Body of pancreas (tissue), 4 donors: ENCODE data around the gene FAM98C. TPM values are rescaled to one million over a fixed set of nuclear protein-coding genes. Genes with fewer than 3 reads are reported as not detected.
A peak's percentile ranks its signal among the peaks of the same experiment; 100 is the strongest.

Experiments
- ATAC-seq: fragments of 150-250 bp; one replicate; pipeline ENCODE4 v1.9.1; 2016
- DNase-seq, 4 donors: peaks; one replicate each; pipeline ENCODE4 v3.0.0-alpha.2; 2019
- H3K27ac ChIP-seq, 4 donors: fragments of 200-600 bp; sonication (generic); 1 replicate in 3 of 4; 2 replicates in 1 of 4; pipeline versions ENCODE4 v1.5.1 to v1.6.1; 2016 to 2019; ENCODE audit warnings: mild to moderate bottlenecking in 1 of 4, mixed read lengths in 1 of 4, moderate library complexity in 1 of 4
- H3K27me3 ChIP-seq, 2 donors: fragments of 200-600 bp; sonication (generic); one replicate each; pipeline ENCODE4 v1.6.0; 2016; ENCODE audit warnings: mild to moderate bottlenecking in 1 of 2
- H3K36me3 ChIP-seq, 2 donors: fragments of 200-600 bp; sonication (generic); replicated peaks in 1 of 2; 2 replicates each; pipeline ENCODE4 v1.5.1; 2016; ENCODE audit warnings: low read depth in 2 of 2; ENCODE audit not compliant: insufficient read depth in 1 of 2
- H3K4me1 ChIP-seq: fragments of 200-600 bp; sonication (generic); one replicate; pipeline ENCODE4 v1.6.0; 2016
- H3K4me3 ChIP-seq, 2 donors: fragments of 200-600 bp; sonication (generic); 1 replicate in 1 of 2; 2 replicates in 1 of 2; pipeline ENCODE4 v1.5.1; 2016 to 2019
- H3K9me3 ChIP-seq, 3 donors: fragments of 200-600 bp; sonication (generic); 1 replicate in 2 of 3; 2 replicates in 1 of 3; pipeline ENCODE4 v1.5.1; 2016
- CTCF ChIP-seq, 7 experiments: fragments of 450-650 bp in 4 of 7; fragments of 200-600 bp in 3 of 7; sonication (generic) in 3 of 7; IDR thresholded peaks; one replicate each; pipeline ENCODE4 v1.5.1; 2016 to 2019; ENCODE audit warnings: antibody characterized with exemption in 7 of 7
- POLR2A ChIP-seq, 3 donors: fragments of 450-650 bp; IDR thresholded peaks; one replicate each; pipeline ENCODE4 v1.6.1; 2016; ENCODE audit warnings: antibody characterized with exemption in 3 of 3, mild to moderate bottlenecking in 2 of 3
- WGBS, 2 donors: methylation state at CpG; one replicate each; pipeline ENCODE4 v1.1.5; 2017; 5-methylcytosine and 5-hydroxymethylcytosine counted together
- intact Hi-C: fragments of 100-400 bp; cut with DNase I; formaldehyde crosslinking; loops from one replicate; pipeline ENCODE4 v1.15.1; 2023
- total RNA-seq, 2 donors: library from RNA; depleted of rRNA; stranded (reverse); fragments of >200 nt; gene quantifications; one replicate each; pipeline ENCODE4 v1.1.0, GENCODE V29; 2016

FAM98C gene
- 10 to 100 TPM; 24.9 to 51.4 TPM for total RNA-seq

GRCh38 chr19:38402967-38403674, at the start of gene FAM98C:
TSS of gene FAM98C (plus strand) at chr19:38403093. CDS start at chr19:38403154, 61 bp downstream.
- Histone ChIP-seq H3K27me3 (peaks cover 0 to 5% of the 10 kb centered on the region in 2 donors), H3K4me1 (peaks cover 10% of the 10 kb centered on the region), H3K27ac (peak within 1 kb of the TSS; percentile 52 to 88 (median 72)), H3K4me3 (peak within 1 kb of the TSS; percentile 75 to 83), H3K9me3 (no peaks in the 10 kb centered on the region), H3K36me3 (no peaks in the 10 kb centered on the region)
- intact Hi-C loops = loop anchor here (10.0 kb wide), 1 partner anchor 522 kb away; no protein-coding TSS in a partner anchor
- ATAC-seq (peak; percentile 100), DNase-seq (peak; percentile 97 to 98 (median 97))
- WGBS, 2 donors = 0 to 1% methylated on average over 9 to 58 of the region's 82 CpGs
- TF ChIP-seq POLR2A (IDR thresholded peaks at IDR 0.05) = peak; percentile 41 to 68 (median 66)
- peak; percentile 97 to 100 (median 98) for TF ChIP-seq CTCF (IDR thresholded peaks at IDR 0.05)

- H3K9me3 ChIP-seq = no peaks in the 10 kb centered on the region
- TF ChIP-seq POLR2A (IDR thresholded peaks at IDR 0.05) (no peak), CTCF (IDR thresholded peaks at IDR 0.05) (no peak)
- H3K4me3 ChIP-seq = no peak overlapping the region
- ATAC-seq (no peak), DNase-seq (no peak)
- H3K36me3 ChIP-seq = no peaks in the 10 kb centered on the region
- H3K27me3 ChIP-seq = peaks cover 0 to 5% of the 10 kb centered on the region in 2 donors
- intact Hi-C loops = no loop called here
- WGBS, 2 donors = 50 to 61% methylated on average over 16 of the region's 16 CpGs
- H3K27ac ChIP-seq = no peak overlapping the region
- no peaks in the 10 kb centered on the region for H3K4me1 ChIP-seq
These were observed 46.9 kb upstream of the FAM98C start for GRCh38 chr19:38355728-38356725.

GRCh38 chr19:38358071-38358470, 44.8 kb upstream of the FAM98C start:
- H3K36me3 ChIP-seq = no peaks in the 10 kb centered on the region
- no peak overlapping the region for H3K4me3 ChIP-seq
- WGBS, 2 donors = 28 to 40% methylated on average over 5 of the region's 5 CpGs
- no peaks in the 10 kb centered on the region for H3K9me3 ChIP-seq
- TF ChIP-seq CTCF (IDR thresholded peaks at IDR 0.05) (no peak), POLR2A (IDR thresholded peaks at IDR 0.05) (no peak)
- intact Hi-C loops = no loop called here
- peaks cover 0 to 5% of the 10 kb centered on the region in 2 donors for H3K27me3 ChIP-seq
- DNase-seq (no peak), ATAC-seq (no peak)
- H3K4me1 ChIP-seq = peaks cover 15% of the 10 kb centered on the region
- H3K27ac ChIP-seq = no peak overlapping the region

- 39 to 58% methylated on average over 8 to 18 of the region's 18 CpGs for WGBS, 2 donors
- ATAC-seq = no peak
- Histone ChIP-seq H3K4me3 (no peak overlapping the region), H3K9me3 (no peaks in the 10 kb centered on the region), H3K27ac (no peak overlapping the region), H3K36me3 (no peaks in the 10 kb centered on the region), H3K27me3 (peaks cover 0 to 5% of the 10 kb centered on the region in 2 donors), H3K4me1 (peaks cover 15% of the 10 kb centered on the region)
- no peak for DNase-seq
- TF ChIP-seq POLR2A (IDR thresholded peaks at IDR 0.05) = no peak
- TF ChIP-seq CTCF (IDR thresholded peaks at IDR 0.05) = no peak
- intact Hi-C loops = no loop called here
These were observed 43.5 kb upstream of the FAM98C start for GRCh38 chr19:38359242-38360021.
